Trophoblast cell (in vitro differentiated cells and primary cell): ENCODE measurements around the gene LIF.

Experiments used
- DNase-seq, 2 donors: peaks; one replicate each; pipeline ENCODE4 v3.0.0-alpha.2; 2016
- H2AFZ ChIP-seq: 2 replicates; pipeline ENCODE4 v1.6.1; 2013; ENCODE audit warnings: low read length, moderate library complexity, mild to moderate bottlenecking; ENCODE audit not compliant: insufficient read depth, poor library complexity
- H2AK5ac ChIP-seq: 2 replicates; pipeline ENCODE4 v1.6.1; 2013; ENCODE audit warnings: mild to moderate bottlenecking, low read length
- H2BK120ac ChIP-seq: 2 replicates; pipeline ENCODE4 v1.6.1; 2013; ENCODE audit warnings: low read length, mild to moderate bottlenecking, moderate library complexity; ENCODE audit not compliant: insufficient read depth, poor library complexity
- H2BK12ac ChIP-seq: 2 replicates; pipeline ENCODE4 v1.6.1; 2013; ENCODE audit warnings: mild to moderate bottlenecking, low read length, moderate library complexity
- H2BK5ac ChIP-seq: 2 replicates; pipeline ENCODE4 v1.6.1; 2013; ENCODE audit warnings: low read length, low read depth, moderate library complexity, mild to moderate bottlenecking; ENCODE audit not compliant: poor library complexity
- H3K14ac ChIP-seq: 2 replicates; pipeline ENCODE4 v1.6.1; 2013; ENCODE audit warnings: mild to moderate bottlenecking, low read length
- H3K18ac ChIP-seq: 2 replicates; pipeline ENCODE4 v1.6.1; 2013; ENCODE audit warnings: mild to moderate bottlenecking, low read length
- H3K23ac ChIP-seq: 2 replicates; pipeline ENCODE4 v1.6.1; 2013; ENCODE audit warnings: low read length
- H3K27ac ChIP-seq: 2 replicates; pipeline ENCODE4 v1.5.1; 2013; ENCODE audit warnings: low read depth, mild to moderate bottlenecking, inconsistent platforms, low read length, moderate library complexity
- H3K27me3 ChIP-seq: 2 replicates; pipeline ENCODE4 v1.6.1; 2013; ENCODE audit warnings: inconsistent platforms, mild to moderate bottlenecking, low read length, moderate library complexity; ENCODE audit not compliant: insufficient read depth
- H3K36me3 ChIP-seq, 2 experiments: 1 replicate in 1 of 2; 2 replicates in 1 of 2; pipeline ENCODE4 v1.6.1; 2013; ENCODE audit warnings: low read length in 2 of 2, mild to moderate bottlenecking in 2 of 2, moderate library complexity in 1 of 2; ENCODE audit not compliant: insufficient read depth in 2 of 2, control insufficient read depth in 1 of 2
- H3K4ac ChIP-seq: 2 replicates; pipeline ENCODE4 v1.6.1; 2013; ENCODE audit warnings: low read depth, mild to moderate bottlenecking, low read length, moderate library complexity
- H3K4me1 ChIP-seq, 2 experiments: 1 replicate in 1 of 2; 2 replicates in 1 of 2; pipeline ENCODE4 v1.6.1; 2013; ENCODE audit warnings: low read length in 2 of 2, mild to moderate bottlenecking in 2 of 2, moderate library complexity in 1 of 2; ENCODE audit not compliant: insufficient read depth in 2 of 2, control insufficient read depth in 1 of 2
- H3K4me2 ChIP-seq: 2 replicates; pipeline ENCODE4 v1.6.1; 2013; ENCODE audit warnings: inconsistent platforms, mild to moderate bottlenecking, low read length, moderate library complexity
- H3K4me3 ChIP-seq: 2 replicates; pipeline ENCODE4 v1.5.1; 2013; ENCODE audit warnings: mild to moderate bottlenecking, low read depth, low read length, inconsistent platforms
- H3K79me1 ChIP-seq: one replicate; pipeline ENCODE4 v1.6.1; 2013; ENCODE audit warnings: low read length
- H3K79me2 ChIP-seq: 2 replicates; pipeline ENCODE4 v1.6.1; 2013; ENCODE audit warnings: low read length, mild to moderate bottlenecking; ENCODE audit not compliant: control insufficient read depth, insufficient read depth, poor library complexity
- H3K9ac ChIP-seq: 2 replicates; pipeline ENCODE4 v1.6.1; 2013; ENCODE audit warnings: mild to moderate bottlenecking, low read length
- H3K9me3 ChIP-seq: 2 replicates; pipeline ENCODE4 v1.6.1; 2013; ENCODE audit warnings: low read depth, mild to moderate bottlenecking, control low read depth, inconsistent platforms, low read length; ENCODE audit not compliant: insufficient read depth
- H4K12ac ChIP-seq: 2 replicates; pipeline ENCODE4 v1.6.1; 2013; ENCODE audit warnings: low read depth, mild to moderate bottlenecking, low read length, moderate library complexity
- H4K8ac ChIP-seq: 2 replicates; pipeline ENCODE4 v1.6.1; 2013; ENCODE audit warnings: low read depth, mild to moderate bottlenecking, low read length, moderate library complexity
- H4K91ac ChIP-seq: one replicate; pipeline ENCODE4 v1.6.1; 2013; ENCODE audit warnings: low read depth, mild to moderate bottlenecking, low read length, moderate library complexity
- WGBS: extraction: QIAGEN DNeasy Blood & Tissue Kit; methylation state at CpG from one replicate; pipeline ENCODE4 v1.1.7; 2013; ENCODE audit warnings: missing lambda C conversion rate; ENCODE audit not compliant: insufficient read length, insufficient coverage; ENCODE audit errors: extremely low coverage; 5-methylcytosine and 5-hydroxymethylcytosine counted together

LIF gene

GRCh38 chr22:30243661-30244060 lies 2.9 kb downstream of the LIF start:
- Histone ChIP-seq H3K14ac (no peak overlapping the region), H3K9ac (no peak overlapping the region), H3K27me3 (no peaks in the 10 kb centered on the region), H3K9me3 (peaks cover 2% of the 10 kb centered on the region), H4K91ac (no peak overlapping the region), H3K4me3 (peak overlapping the region; percentile 38), H4K8ac (no peak overlapping the region), H3K27ac (no peak overlapping the region), H3K18ac (no peak overlapping the region), H2BK5ac (no peak overlapping the region), H3K4me2 (no peak overlapping the region), H2BK120ac (no peak overlapping the region), H2AK5ac (no peak overlapping the region), H2AFZ (no peak overlapping the region), H2BK12ac (no peak overlapping the region), H3K36me3 (peaks cover 0 to 3% of the 10 kb centered on the region in 2 experiments), H4K12ac (no peak overlapping the region), H3K23ac (no peak overlapping the region), H3K79me1 (peaks cover 18% of the 10 kb centered on the region), H3K79me2 (no peaks in the 10 kb centered on the region), H3K4me1 (peaks cover 6 to 23% of the 10 kb centered on the region in 2 experiments), H3K4ac (no peak overlapping the region)
- DNase-seq, result no peak
- no CpG with 5 or more reads among the region's 22 CpGs for WGBS

- no peak overlapping the region for H2BK12ac ChIP-seq
- peaks cover 16% of the 10 kb centered on the region for H3K79me1 ChIP-seq
- peaks cover 0 to 3% of the 10 kb centered on the region in 2 experiments for H3K36me3 ChIP-seq
- H4K91ac ChIP-seq, result no peak overlapping the region
- H3K23ac ChIP-seq, result no peak overlapping the region
- H2AFZ ChIP-seq, result no peak overlapping the region
- peaks cover 6 to 22% of the 10 kb centered on the region in 2 experiments for H3K4me1 ChIP-seq
- H2AK5ac ChIP-seq, result peak overlapping the region; percentile 18
- H3K9me3 ChIP-seq, result no peaks in the 10 kb centered on the region
- H3K4me3 ChIP-seq, result no peak overlapping the region
- no peak overlapping the region for H3K4me2 ChIP-seq
- H4K12ac ChIP-seq, result peak overlapping the region; percentile 19
- H2BK120ac ChIP-seq, result no peak overlapping the region
- no peak overlapping the region for H3K18ac ChIP-seq
- no peak overlapping the region for H2BK5ac ChIP-seq
- no peak for DNase-seq
- H3K27ac ChIP-seq, result no peak overlapping the region
- no peaks in the 10 kb centered on the region for H3K27me3 ChIP-seq
- peak overlapping the region; percentile 39 for H3K14ac ChIP-seq
- no peak overlapping the region for H4K8ac ChIP-seq
- H3K79me2 ChIP-seq, result no peaks in the 10 kb centered on the region
- no CpG with 5 or more reads among the region's 15 CpGs for WGBS
- H3K9ac ChIP-seq, result no peak overlapping the region
- no peak overlapping the region for H3K4ac ChIP-seq
These were observed 4.8 kb downstream of the LIF start for GRCh38 chr22:30241576-30242371.

- no peak overlapping the region for H4K91ac ChIP-seq
- no peaks in the 10 kb centered on the region for H3K27me3 ChIP-seq
- no peak overlapping the region for H3K4me3 ChIP-seq
- H2BK12ac ChIP-seq, result no peak overlapping the region
- H3K23ac ChIP-seq, result no peak overlapping the region
- no peak overlapping the region for H2AFZ ChIP-seq
- no peak overlapping the region for H3K27ac ChIP-seq
- H4K8ac ChIP-seq, result no peak overlapping the region
- DNase-seq, result no peak
- H2BK120ac ChIP-seq, result no peak overlapping the region
- H3K9ac ChIP-seq, result no peak overlapping the region
- WGBS, result no CpG with 5 or more reads among the region's 24 CpGs
- H2BK5ac ChIP-seq, result no peak overlapping the region
- no peak overlapping the region for H3K14ac ChIP-seq
- peaks cover 0 to 3% of the 10 kb centered on the region in 2 experiments for H3K36me3 ChIP-seq
- H3K4ac ChIP-seq, result no peak overlapping the region
- no peak overlapping the region for H3K18ac ChIP-seq
- H3K4me1 ChIP-seq, result peaks cover 12 to 20% of the 10 kb centered on the region in 2 experiments
- peak overlapping the region; percentile 33 for H2AK5ac ChIP-seq
- no peaks in the 10 kb centered on the region for H3K9me3 ChIP-seq
- H4K12ac ChIP-seq, result no peak overlapping the region
- no peaks in the 10 kb centered on the region for H3K79me2 ChIP-seq
- peaks cover 15% of the 10 kb centered on the region for H3K79me1 ChIP-seq
- no peak overlapping the region for H3K4me2 ChIP-seq
These were observed 5.8 kb downstream of the LIF start for GRCh38 chr22:30240541-30241417.

GRCh38 chr22:30239488-30240405 lies 6.8 kb downstream of the LIF start:
- Histone ChIP-seq H3K27ac (no peak overlapping the region), H3K9me3 (no peaks in the 10 kb centered on the region), H3K9ac (no peak overlapping the region), H3K4me3 (no peak overlapping the region), H2AFZ (no peak overlapping the region), H3K36me3 (peaks cover 0 to 3% of the 10 kb centered on the region in 2 experiments), H3K4ac (no peak overlapping the region), H3K23ac (no peak overlapping the region), H2BK5ac (no peak overlapping the region), H4K12ac (no peak overlapping the region), H3K4me1 (peaks cover 18 to 21% of the 10 kb centered on the region in 2 experiments), H3K14ac (no peak overlapping the region), H2BK120ac (no peak overlapping the region), H2BK12ac (no peak overlapping the region), H3K79me1 (peaks cover 20% of the 10 kb centered on the region), H4K91ac (no peak overlapping the region), H2AK5ac (no peak overlapping the region), H3K79me2 (no peaks in the 10 kb centered on the region), H3K18ac (no peak overlapping the region), H4K8ac (no peak overlapping the region), H3K27me3 (no peaks in the 10 kb centered on the region), H3K4me2 (no peak overlapping the region)
- WGBS, result no CpG with 5 or more reads among the region's 17 CpGs
- no peak for DNase-seq
